ENCODE results near the gene PKP3.
A peak's percentile ranks its signal among the peaks of the same experiment; 100 is the strongest.
"Not testable (repeated sequence)": the region's sequence is repeated elsewhere in the genome, so short reads cannot be mapped to it uniquely, and the experiment has no call there.

Gene PKP3

GRCh38 chr11:346529-346928, 47.5 kb upstream of the PKP3 start (continued):
- no peak for TF ChIP-seq TOX (CRISPR knock-in tag; IDR thresholded peaks at IDR 0.05; ENCODE audit: borderline replicate concordance)
- TF ChIP-seq TSHZ2 (CRISPR knock-in tag; IDR thresholded peaks at IDR 0.05), result no peak

- not testable (repeated sequence) for ATAC-seq
Measured at GRCh38 chr11:349270-349954, 44.6 kb upstream of the PKP3 start.

- ATAC-seq, result not testable (repeated sequence)
Measured at GRCh38 chr11:350033-350722, 43.8 kb upstream of the PKP3 start.

- no peak for ATAC-seq
- no peak for TF ChIP-seq TCF4 (CRISPR knock-in tag; IDR thresholded peaks at IDR 0.05; ENCODE audit: borderline replicate concordance)
- TF ChIP-seq TOX (CRISPR knock-in tag; IDR thresholded peaks at IDR 0.05; ENCODE audit: borderline replicate concordance), result no peak
Measured at GRCh38 chr11:350723-351255, 43.2 kb upstream of the PKP3 start.

DNA sequence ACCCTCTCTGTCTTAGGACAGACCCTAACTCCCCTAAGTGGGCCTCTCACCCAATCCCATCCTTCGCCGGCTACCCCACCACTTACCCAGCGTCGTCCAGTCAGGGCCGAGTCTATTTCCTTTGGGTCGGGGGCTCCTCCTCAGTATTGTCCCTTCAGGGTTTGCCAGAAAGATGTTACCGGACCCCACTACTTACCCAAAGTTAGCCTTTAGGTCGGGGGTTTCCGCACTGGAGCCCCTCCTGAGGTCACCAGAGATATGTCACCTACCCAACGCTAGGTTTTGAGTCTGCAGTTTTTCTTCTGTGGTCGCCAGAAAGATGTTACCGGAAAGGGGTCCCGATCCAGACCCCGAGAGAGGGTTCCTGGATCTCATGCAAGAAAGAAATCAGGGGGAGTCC, 42.6 kb upstream of the PKP3 start:
- ATAC-seq, result no peak
- no peak for TF ChIP-seq ZFP3 (CRISPR knock-in tag; IDR thresholded peaks at IDR 0.05)

DNA sequence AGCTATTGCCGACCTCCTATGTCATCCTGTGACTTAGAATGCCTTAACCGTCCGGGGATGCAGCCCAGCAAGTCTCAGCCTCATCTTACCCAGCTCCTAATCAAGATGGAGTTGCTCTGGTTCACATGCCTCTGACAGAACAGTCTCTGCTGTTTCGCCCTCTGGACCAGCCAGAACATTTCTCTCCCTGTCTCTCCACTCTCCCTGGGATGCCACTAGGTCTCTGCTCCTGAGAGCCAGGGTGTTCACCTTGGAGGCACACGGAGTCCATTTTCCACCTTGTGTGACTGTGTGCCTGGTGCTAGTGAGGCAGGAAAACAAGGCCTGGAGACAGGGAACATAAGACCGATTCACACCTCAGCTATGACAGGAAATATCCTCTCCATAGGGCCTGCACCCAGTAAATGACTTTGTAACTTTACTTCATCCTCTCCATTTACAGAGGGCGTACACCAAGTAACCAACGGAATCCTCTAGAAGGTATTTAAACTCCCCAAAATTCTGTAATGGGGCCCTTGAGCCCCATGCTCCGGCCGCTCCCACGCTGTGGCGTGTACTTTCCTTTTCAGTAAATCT, 41.5 kb upstream of the PKP3 start:
- TF ChIP-seq RARB (CRISPR knock-in tag; IDR thresholded peaks at IDR 0.05) (no peak), CSDC2 (CRISPR knock-in tag; IDR thresholded peaks at IDR 0.05) (no peak), ISL1 (CRISPR knock-in tag; IDR thresholded peaks at IDR 0.05) (no peak), ARNTL (CRISPR knock-in tag; IDR thresholded peaks at IDR 0.05; ENCODE audit: borderline replicate concordance, low read depth) (no peak), PPARA (CRISPR knock-in tag; IDR thresholded peaks at IDR 0.05; ENCODE audit: borderline replicate concordance) (no peak), BACH2 (CRISPR knock-in tag; IDR thresholded peaks at IDR 0.05; ENCODE audit: borderline replicate concordance) (no peak)
- ATAC-seq, result no peak

DNA sequence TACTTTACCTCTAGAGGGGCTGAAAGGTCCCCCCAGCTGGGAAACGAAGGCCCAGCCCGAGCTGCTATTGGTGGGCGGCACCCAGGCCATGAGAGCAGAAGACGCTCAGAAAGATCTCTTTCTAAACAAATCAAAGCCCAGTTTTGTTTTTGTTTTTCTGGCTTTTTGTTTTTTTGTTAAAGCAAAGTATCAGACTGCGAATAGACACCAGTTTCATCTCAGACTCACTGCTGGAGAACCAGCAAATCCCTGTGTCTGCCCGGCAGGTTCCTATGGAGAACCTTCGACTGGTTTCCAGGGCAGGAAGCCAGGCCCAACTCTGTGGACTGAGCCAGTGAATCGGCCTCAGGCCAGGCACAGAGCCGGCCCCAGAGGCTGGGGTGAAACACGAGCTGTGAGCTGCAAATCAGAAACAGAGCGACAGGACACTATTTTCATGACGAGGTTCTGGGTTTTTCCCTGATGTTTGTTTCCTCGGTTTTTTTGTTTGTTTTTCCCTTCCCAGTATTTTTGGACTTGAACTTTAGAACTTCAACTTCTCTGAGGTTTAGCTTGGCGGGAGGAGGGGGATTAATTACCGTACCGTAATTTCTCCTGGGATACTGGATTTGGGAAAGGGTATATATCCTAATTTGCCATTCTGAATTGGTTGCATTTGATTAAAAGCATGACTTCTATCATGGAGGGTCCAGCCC, 40.7 kb upstream of the PKP3 start:
- no peak for TF ChIP-seq ESRRG (CRISPR knock-in tag; IDR thresholded peaks at IDR 0.05)
- TF ChIP-seq TSHZ2 (CRISPR knock-in tag; IDR thresholded peaks at IDR 0.05), result no peak
- no peak for TF ChIP-seq ZNF8 (CRISPR knock-in tag; IDR thresholded peaks at IDR 0.05)
- no peak for TF ChIP-seq ZFP30 (CRISPR knock-in tag; IDR thresholded peaks at IDR 0.05)
- TF ChIP-seq ZNF565 (CRISPR knock-in tag; conservative IDR thresholded peaks at IDR 0.05; ENCODE audit: low read depth), result no peak
- TF ChIP-seq TOX (CRISPR knock-in tag; IDR thresholded peaks at IDR 0.05; ENCODE audit: borderline replicate concordance), result peak; percentile 60; the same call in 1 of the 2 replicates
- TF ChIP-seq ZC3H10 (CRISPR knock-in tag; IDR thresholded peaks at IDR 0.05), result no peak
- no peak for TF ChIP-seq ZNF70 (CRISPR knock-in tag; IDR thresholded peaks at IDR 0.05)
- peak; percentile 16; the same call in 1 of the 2 replicates for TF ChIP-seq OSR1 (CRISPR knock-in tag; IDR thresholded peaks at IDR 0.05)
- peak; percentile 72 for ATAC-seq

All from SK-N-SH treated with all-trans-retinoic acid at 6 μM for 48 hours (cell line).